ENCODE results near the gene SLC51A. TPM values are rescaled to one million over a fixed set of nuclear protein-coding genes. Genes with fewer than 3 reads are reported as not detected.
A peak's percentile ranks its signal among the peaks of the same experiment; 100 is the strongest.

Gene SLC51A
- total and polyA plus RNA-seq, 2 of the 8 experiments (the other 6 are each of a cell fraction or from before 2014, with no cell fraction given): 6.3 to 9.8 TPM

DNA sequence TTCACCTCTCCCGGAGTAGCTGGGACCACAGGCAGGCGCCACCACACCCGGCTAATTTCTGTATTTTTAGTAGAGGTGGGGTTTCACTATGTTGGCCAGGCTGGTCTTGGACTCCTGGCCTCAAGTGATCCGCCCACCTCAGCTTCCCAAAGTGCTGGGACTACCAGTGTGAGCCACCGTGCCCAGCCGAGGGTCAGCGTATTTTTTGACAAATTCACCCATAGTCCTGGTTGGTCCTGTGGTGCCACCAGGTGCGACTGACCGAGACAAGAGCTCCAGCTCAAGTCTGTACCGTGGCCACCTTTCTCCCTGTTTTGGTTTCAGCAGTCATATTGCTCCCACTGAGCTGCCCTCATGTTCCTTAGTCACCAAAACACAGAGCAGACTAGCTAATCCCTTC is 8.8 kb downstream of the SLC51A start:
- H2BK20ac ChIP-seq (ENCODE audit: low read length): no peak overlapping the region
- H3K18ac ChIP-seq (ENCODE audit: extremely low read depth, low read length): no peak overlapping the region
- H3K23me2 ChIP-seq (ENCODE audit: low read depth, low read length): no peaks in the 10 kb centered on the region
- no peak for TF ChIP-seq GABPA (IDR thresholded peaks at IDR 0.05; ENCODE audit: borderline replicate concordance, insufficient read depth, low read length)
- TF ChIP-seq FOSL1 (IDR thresholded peaks at IDR 0.05; ENCODE audit: insufficient read depth, low read depth, low read length): no peak
- TF ChIP-seq ASH2L (IDR thresholded peaks at IDR 0.05; ENCODE audit: low read length): no peak
- TF ChIP-seq POLR2A (IDR thresholded peaks at IDR 0.05; ENCODE audit: control extremely low read depth in 1 of 2, low read depth in 2 of 2, low read length in 2 of 2): no peak
- no peak for TF ChIP-seq CTBP2 (IDR thresholded peaks at IDR 0.05; ENCODE audit: borderline replicate concordance, insufficient read depth, insufficient read length, low read length)
- TF ChIP-seq TAF1 (IDR thresholded peaks at IDR 0.05; ENCODE audit: low read depth, low read length): no peak
- TF ChIP-seq CHD2 (IDR thresholded peaks at IDR 0.05; ENCODE audit: low read length): no peak
- TF ChIP-seq, protein P1, sequence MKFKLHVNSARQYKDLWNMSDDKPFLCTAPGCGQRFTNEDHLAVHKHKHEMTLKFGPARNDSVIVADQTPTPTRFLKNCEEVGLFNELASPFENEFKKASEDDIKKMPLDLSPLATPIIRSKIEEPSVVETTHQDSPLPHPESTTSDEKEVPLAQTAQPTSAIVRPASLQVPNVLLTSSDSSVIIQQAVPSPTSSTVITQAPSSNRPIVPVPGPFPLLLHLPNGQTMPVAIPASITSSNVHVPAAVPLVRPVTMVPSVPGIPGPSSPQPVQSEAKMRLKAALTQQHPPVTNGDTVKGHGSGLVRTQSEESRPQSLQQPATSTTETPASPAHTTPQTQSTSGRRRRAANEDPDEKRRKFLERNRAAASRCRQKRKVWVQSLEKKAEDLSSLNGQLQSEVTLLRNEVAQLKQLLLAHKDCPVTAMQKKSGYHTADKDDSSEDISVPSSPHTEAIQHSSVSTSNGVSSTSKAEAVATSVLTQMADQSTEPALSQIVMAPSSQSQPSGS (IDR thresholded peaks at IDR 0.05; ENCODE audit: low read length): no peak
- TF ChIP-seq TBP (IDR thresholded peaks at IDR 0.05; ENCODE audit: low read depth, low read length): no peak
- TF ChIP-seq NRF1 (IDR thresholded peaks at IDR 0.05; ENCODE audit: low read depth, low read length): no peak
- TF ChIP-seq KDM4A (IDR thresholded peaks at IDR 0.05; ENCODE audit: low read depth, low read length, severe bottlenecking): no peak
- no peak for TF ChIP-seq RXRA (IDR thresholded peaks at IDR 0.05; ENCODE audit: insufficient read depth, low read depth, low read length)
- no peak overlapping the region for H2AFZ ChIP-seq (ENCODE audit: low read length)
- no peak overlapping the region for H3K56ac ChIP-seq (replicated peaks; ENCODE audit: insufficient read length, low read depth, low read length)
- peak overlapping the region; percentile 54 for H3K4ac ChIP-seq (replicated peaks; ENCODE audit: insufficient read length, low read depth, low read length)
- H4K20me1 ChIP-seq (replicated peaks in 1 of 2; ENCODE audit: control insufficient read depth in 1 of 2, insufficient read depth in 2 of 2, low read length in 2 of 2): no peaks in the 10 kb centered on the region
- no peaks in the 10 kb centered on the region for H3K79me2 ChIP-seq (ENCODE audit: control insufficient read depth in 1 of 2, insufficient read depth in 2 of 2, low read length in 2 of 2)
- peak overlapping the region; percentile 68; the same call in 1 of the 2 replicates for H2BK12ac ChIP-seq (ENCODE audit: low read depth, low read length)
- no peaks in the 10 kb centered on the region for H3K36me3 ChIP-seq (ENCODE audit: control insufficient read depth in 2 of 4, insufficient read depth in 4 of 4, low read length in 3 of 4)
- no peak overlapping the region for H3K14ac ChIP-seq (ENCODE audit: insufficient read length)
- no peaks in the 10 kb centered on the region for H3K9me3 ChIP-seq (ENCODE audit: insufficient read depth in 2 of 2, low read depth in 1 of 2, low read length in 1 of 2)
- DNase-seq (ENCODE audit: low read depth in 1 of 2, low spot score in 2 of 2) (no peak), FAIRE-seq (no peak)
- no peak overlapping the region for H3K4me3 ChIP-seq (ENCODE audit: extremely low read depth in 1 of 4, insufficient read depth in 2 of 4, low read depth in 3 of 4, low read length in 4 of 4)
- no peak overlapping the region for H2BK15ac ChIP-seq (ENCODE audit: low read length)
- no peaks in the 10 kb centered on the region for H3K79me1 ChIP-seq (ENCODE audit: low read depth, low read length)
- H2BK120ac ChIP-seq (replicated peaks; ENCODE audit: low read depth, low read length): no peak overlapping the region
- no peak overlapping the region for H4K91ac ChIP-seq (replicated peaks; ENCODE audit: insufficient read length, low read length)
- no peak overlapping the region for H3K9ac ChIP-seq (replicated peaks in 1 of 4; ENCODE audit: extremely low read depth in 1 of 4, low read depth in 3 of 4, low read length in 3 of 4)
- no peak overlapping the region for H3K4me2 ChIP-seq (ENCODE audit: insufficient read depth in 1 of 2, low read depth in 2 of 2, low read length in 2 of 2)
- 0 out of 2 replicates have a peak overlapping the region, but pooled peaks have one; percentile 86 for H2AK5ac ChIP-seq (ENCODE audit: low read depth, low read length)
- POLR2A ChIA-PET (ENCODE audit: partially characterized antibody): interaction anchor here (1.0 to 1.4 kb wide), 3 partner anchors 9 to 146 kb away, joined by 3 read pairs; partner anchors contain the start of gene SLC51A
- H4K5ac ChIP-seq (ENCODE audit: insufficient read length, low read depth, low read length): no peak overlapping the region
- CTCF ChIA-PET (ENCODE audit: partially characterized antibody): interaction anchor here (0.7 to 1.5 kb wide), 2 partner anchors 10 to 271 kb away, joined by 3 read pairs; no protein-coding TSS in a partner anchor
- no peak overlapping the region for H3K23ac ChIP-seq (ENCODE audit: insufficient read length)
- no peaks in the 10 kb centered on the region for H3K27me3 ChIP-seq (replicated peaks in 1 of 4; ENCODE audit: control insufficient read depth in 3 of 4, extremely low read depth in 1 of 4, insufficient read depth in 3 of 4, low read length in 3 of 4)
- no peak overlapping the region for H3K27ac ChIP-seq (ENCODE audit: low read depth, low read length)
- no peak overlapping the region for H4K8ac ChIP-seq (ENCODE audit: extremely low read depth, insufficient read depth, low read length)
- H3K4me1 ChIP-seq (replicated peaks in 1 of 4; ENCODE audit: control insufficient read depth in 3 of 4, insufficient read depth in 4 of 4, low read length in 3 of 4): peaks cover 0 to 6% (median 0%) of the 10 kb centered on the region in 4 experiments; a peak in 1 of 7 replicates
- no peak overlapping the region for H2BK5ac ChIP-seq (ENCODE audit: low read depth, low read length)
- 90% methylated on average over 10 of the region's 10 CpGs; no CpG with 5 or more reads in 1 of the 2 experiments for WGBS, 2 experiments (ENCODE audit: extremely low coverage in 1 of 2, insufficient coverage in 1 of 2, insufficient read length in 1 of 2, insufficient replicate concordance in 2 of 2, low coverage in 1 of 2, low lambda C conversion rate in 2 of 2, missing lambda C conversion rate in 1 of 2)
